ENCODE results near the gene LYPLAL1.
"Not testable (repeated sequence)": the region's sequence is repeated elsewhere in the genome, so short reads cannot be mapped to it uniquely, and the experiment has no call there.

LYPLAL1 gene

GRCh38 chr1:219223496-219223895 is 49.8 kb downstream of the LYPLAL1 start:
- no peak for DNase-seq

DNA sequence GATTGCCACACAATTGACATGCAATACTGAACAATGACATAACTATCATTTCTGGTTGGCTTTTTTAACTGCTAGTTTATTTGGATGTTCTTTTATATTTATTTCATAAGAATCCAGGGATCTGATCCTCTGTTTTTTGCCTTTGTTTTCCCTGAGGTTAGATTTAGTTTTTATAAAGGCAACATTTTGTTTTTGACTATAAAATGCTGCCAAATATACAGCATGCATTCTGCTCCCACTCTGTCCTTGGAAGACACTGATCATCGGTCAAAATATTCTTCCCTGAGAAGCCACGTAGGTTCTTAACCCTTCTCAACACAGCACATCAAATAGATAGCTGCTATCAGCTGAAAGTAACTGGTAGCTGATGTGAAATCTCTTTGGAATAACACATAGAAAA is 52.5 kb downstream of the LYPLAL1 start:
- DNase-seq = no peak

GRCh38 chr1:219227360-219228057 is 53.8 kb downstream of the LYPLAL1 start:
- no peak for DNase-seq

GRCh38 chr1:219228058-219228419 is 54.4 kb downstream of the LYPLAL1 start:
- DNase-seq = no peak

DNA sequence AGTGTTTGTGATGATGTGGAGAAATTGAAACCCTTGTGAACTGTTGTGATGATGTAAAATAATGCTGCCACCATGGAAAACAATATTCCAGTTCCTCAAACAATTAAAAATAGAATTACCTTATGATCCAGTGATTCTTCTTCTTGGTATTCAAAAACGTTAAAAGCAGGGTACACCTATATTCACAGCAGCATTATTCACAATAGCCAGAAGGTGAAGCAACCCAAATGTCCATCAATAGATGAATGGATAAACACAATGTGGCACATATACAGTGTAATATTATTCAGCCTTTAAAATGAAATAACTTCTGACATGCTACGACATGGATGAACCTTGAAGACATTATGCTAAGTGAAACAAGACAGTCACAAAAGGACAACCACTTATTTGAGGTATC is 59.2 kb downstream of the LYPLAL1 start:
- DNase-seq = no peak

GRCh38 chr1:219235903-219236481 is 62.3 kb downstream of the LYPLAL1 start:
- DNase-seq = no peak

DNA sequence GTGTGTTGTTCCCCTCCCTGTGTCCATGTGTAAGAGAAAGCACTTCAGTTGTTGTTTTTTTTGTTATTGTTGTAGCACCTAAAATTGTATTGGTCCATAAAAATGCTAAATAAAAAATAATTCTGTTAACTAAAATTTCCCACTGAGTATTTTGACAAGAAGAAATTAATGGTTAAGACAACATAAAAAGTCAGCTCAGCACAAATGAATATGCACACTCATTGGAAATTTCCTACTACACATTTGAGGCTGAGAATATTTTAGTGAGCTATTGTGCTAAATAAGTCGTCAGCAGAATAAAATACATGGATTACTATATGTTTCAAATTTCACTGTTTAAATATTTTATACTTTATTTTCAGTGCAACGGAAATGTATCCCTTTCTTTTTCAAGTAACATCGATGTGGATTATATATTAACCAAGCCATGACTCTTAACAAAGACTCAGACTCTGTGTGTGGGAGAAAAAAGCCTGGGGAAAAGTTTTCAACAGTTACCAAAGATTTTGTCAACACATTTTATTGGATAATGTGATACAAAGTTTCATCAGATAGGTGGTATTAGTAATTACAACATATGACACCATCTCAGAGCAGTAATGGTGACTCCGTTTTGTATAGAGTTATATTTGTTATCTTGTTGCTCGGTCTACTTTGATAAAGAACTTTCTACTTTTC is 63.4 kb downstream of the LYPLAL1 start:
- no peak for DNase-seq

DNA sequence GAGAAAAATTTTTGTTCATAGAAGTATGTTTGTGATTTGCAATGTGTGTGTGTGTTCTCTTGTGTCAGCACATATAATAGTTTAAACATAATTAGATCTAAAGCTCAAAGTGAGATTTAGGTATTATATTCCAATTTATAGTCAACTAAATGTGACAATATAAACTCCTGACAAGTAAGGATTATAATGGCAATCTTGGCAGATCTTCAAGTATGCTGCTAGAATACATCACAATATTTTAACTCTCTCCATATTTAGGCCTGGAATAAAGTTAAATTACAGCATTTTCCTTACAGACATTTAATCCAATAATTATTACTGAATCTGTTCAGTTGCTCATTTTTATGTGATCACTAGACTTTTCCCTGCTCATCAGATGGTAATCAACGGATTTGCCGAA is 65.8 kb downstream of the LYPLAL1 start:
- DNase-seq = no peak

DNA sequence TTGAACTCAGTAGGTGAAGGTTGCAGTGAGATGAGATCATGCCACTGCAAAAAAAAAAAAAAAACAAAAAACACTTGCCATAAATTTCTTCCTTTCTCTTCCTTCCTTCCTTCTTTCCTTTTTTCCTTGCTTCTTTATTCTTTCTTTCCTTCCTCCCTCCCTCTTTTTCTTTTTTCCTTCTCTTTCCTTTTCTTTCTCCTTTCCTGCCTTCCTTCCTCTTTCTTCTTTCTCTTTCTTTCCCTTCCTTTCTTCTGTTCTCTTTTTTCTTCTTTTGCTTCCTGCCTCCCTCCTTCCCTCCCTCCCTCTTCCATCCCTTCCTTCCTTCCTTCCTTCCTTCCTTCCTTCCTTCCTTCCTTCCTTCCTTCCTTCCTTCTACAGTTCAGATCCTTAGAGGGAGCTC is 71.2 kb downstream of the LYPLAL1 start:
- DNase-seq = no peak

DNA sequence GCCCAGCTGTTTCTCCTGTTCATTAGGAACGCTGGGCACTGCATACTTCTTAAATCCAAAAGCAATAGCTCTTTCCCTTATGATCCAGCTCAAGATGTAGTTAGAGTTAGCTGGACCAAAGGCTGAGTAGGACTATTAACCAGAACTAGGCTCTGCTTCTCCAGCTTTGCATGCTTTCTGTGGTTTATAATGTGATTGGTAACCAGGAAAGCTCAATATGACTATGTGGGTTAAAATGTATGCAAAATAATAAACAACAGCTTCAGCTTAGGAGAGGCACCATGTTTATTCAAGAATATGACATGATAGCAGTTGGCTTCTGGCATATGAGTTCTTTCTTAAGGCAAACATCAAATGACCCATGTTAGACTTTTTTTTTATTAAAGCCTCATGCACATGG is 73.8 kb downstream of the LYPLAL1 start:
- no peak for DNase-seq

GRCh38 chr1:219250468-219250867 is 76.8 kb downstream of the LYPLAL1 start:
- not testable (repeated sequence) for DNase-seq

DNA sequence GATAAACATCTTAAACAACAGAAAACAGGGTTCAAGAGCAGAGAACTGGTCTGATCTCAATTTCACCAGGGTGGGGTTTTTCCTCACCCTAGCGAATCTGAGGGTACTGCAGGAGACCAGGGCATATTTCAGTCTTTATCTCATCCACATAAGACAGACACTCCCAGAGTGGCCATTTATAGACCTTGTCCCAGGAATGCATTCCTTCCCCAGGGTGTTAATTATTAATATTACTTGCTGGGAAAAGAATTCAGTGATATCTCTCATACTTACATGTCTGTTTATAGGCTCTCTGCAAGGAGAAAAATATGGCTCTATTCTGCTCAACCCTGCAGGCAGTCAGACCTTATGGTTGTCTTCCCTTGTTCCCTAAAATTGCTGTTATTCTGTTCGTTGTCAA is 84.1 kb downstream of the LYPLAL1 start:
- DNase-seq = no peak

GRCh38 chr1:219261454-219261853 is 87.8 kb downstream of the LYPLAL1 start:
- no peak for DNase-seq
